Upper lobe of right lung (tissue), 1 donor: ENCODE data around the gene ULK1. TPM values are rescaled to one million over a fixed set of nuclear protein-coding genes. Genes with fewer than 3 reads are reported as not detected.
A peak's percentile ranks its signal among the peaks of the same experiment; 100 is the strongest.

Experiments used
- ATAC-seq: fragments of 200-7000 bp; cut with Tn5 transposase; one replicate; pipeline ENCODE4 v1.9.1; 2020; ENCODE audit warnings: mild to moderate bottlenecking, moderate library complexity
- DNase-seq: peaks from one replicate; pipeline ENCODE4 v3.0.0-alpha.2; 2020
- H3K27ac ChIP-seq: fragments of 200-600 bp; one replicate; pipeline ENCODE4 v1.8.0; 2022
- H3K27me3 ChIP-seq: fragments of 200-600 bp; one replicate; pipeline ENCODE4 v1.8.0; 2022; ENCODE audit warnings: mild to moderate bottlenecking
- H3K36me3 ChIP-seq: fragments of 200-600 bp; one replicate; pipeline ENCODE4 v1.8.0; 2022
- H3K4me1 ChIP-seq: fragments of 200-600 bp; one replicate; pipeline ENCODE4 v1.8.0; 2022
- H3K4me3 ChIP-seq: fragments of 200-600 bp; one replicate; pipeline ENCODE4 v1.8.0; 2022; ENCODE audit warnings: mild to moderate bottlenecking
- H3K9me3 ChIP-seq: fragments of 200-600 bp; one replicate; pipeline ENCODE4 v1.8.0; 2022
- CTCF ChIP-seq: fragments of 200-600 bp; IDR thresholded peaks from one replicate; pipeline ENCODE4 v1.8.0; 2022; ENCODE audit warnings: antibody characterized with exemption
- intact Hi-C: fragments of 100-400 bp; cut with DNase I; formaldehyde crosslinking; loops from one replicate; pipeline ENCODE4 v1.11.0; 2022
- total RNA-seq: library from RNA; stranded (reverse); fragmentation: NEBNext Ultra II Directional; extraction: Animal tissue kit (Norgen Biotek cat#: 25700); gene quantifications from one replicate; pipeline ENCODE4 v1.2.1, GENCODE V29; 2021
- donor health status: DM: no; HTN: yes; CAD: no; lungs with severe emphysema.

The ULK1 gene
- total RNA-seq, 1 donor from 2014 or later: 32.4 TPM

DNA sequence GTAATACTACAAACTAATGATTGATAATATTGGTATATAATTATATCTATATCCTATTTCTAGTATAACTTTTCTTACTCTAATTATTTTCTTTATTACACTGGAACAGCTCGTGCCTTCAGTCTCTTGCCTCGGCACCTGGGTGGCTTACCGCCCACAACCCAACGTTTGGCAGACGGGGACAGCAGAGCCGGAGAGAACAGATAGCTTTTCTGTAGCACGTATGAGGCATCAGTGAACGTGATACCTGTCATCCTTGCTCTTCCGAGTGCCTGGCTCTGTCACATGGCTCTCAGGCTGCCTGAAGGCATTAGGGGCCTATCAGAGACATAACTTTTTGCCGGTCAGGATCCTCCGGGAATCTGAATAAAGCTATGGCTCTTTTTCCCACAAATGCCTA lies 40.1 kb downstream of the ULK1 start:
- TF ChIP-seq CTCF: no peak
- no peak overlapping the region for H3K4me3 ChIP-seq
- H3K36me3 ChIP-seq: peaks cover 35% of the 10 kb centered on the region
- peaks cover 9% of the 10 kb centered on the region for H3K4me1 ChIP-seq
- H3K9me3 ChIP-seq: no peaks in the 10 kb centered on the region
- intact Hi-C loops: no loop called here
- DNase-seq (no peak), ATAC-seq (no peak)
- no peak overlapping the region for H3K27ac ChIP-seq
- H3K27me3 ChIP-seq: no peaks in the 10 kb centered on the region

- no peaks in the 10 kb centered on the region for H3K27me3 ChIP-seq
- H3K27ac ChIP-seq: no peak overlapping the region
- no peak for ATAC-seq
- DNase-seq: no peak
- intact Hi-C loops: no loop called here
- no peaks in the 10 kb centered on the region for H3K4me1 ChIP-seq
- peaks cover 41% of the 10 kb centered on the region for H3K36me3 ChIP-seq
- TF ChIP-seq CTCF: no peak
- H3K4me3 ChIP-seq: no peak overlapping the region
- H3K9me3 ChIP-seq: no peaks in the 10 kb centered on the region
Observed at GRCh38 chr12:131938082-131938481, 43.7 kb downstream of the ULK1 start.

DNA sequence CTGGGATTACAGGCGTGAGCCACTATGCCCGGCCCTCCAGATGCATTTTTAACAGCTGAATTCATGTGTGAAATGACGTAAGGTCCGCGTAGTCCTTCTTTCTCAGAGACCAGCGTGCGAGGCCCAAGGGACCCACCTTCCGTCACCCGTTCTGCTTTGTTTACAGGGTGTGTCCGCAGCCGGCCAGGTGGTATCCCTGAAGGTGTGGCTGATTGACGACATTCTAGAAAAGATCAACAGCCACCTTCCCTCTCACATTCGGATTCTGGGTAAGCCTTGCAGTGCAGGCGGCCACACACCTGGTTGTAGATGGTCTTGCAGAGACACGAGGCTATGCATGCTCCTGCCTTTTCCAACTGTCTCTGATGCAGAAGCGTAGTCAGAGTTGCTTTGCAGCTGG lies 44.6 kb downstream of the ULK1 start:
- H3K9me3 ChIP-seq: no peaks in the 10 kb centered on the region
- DNase-seq (no peak), ATAC-seq (no peak)
- H3K27me3 ChIP-seq: no peaks in the 10 kb centered on the region
- H3K27ac ChIP-seq: no peak overlapping the region
- H3K36me3 ChIP-seq: peaks cover 37% of the 10 kb centered on the region
- no peak overlapping the region for H3K4me3 ChIP-seq
- TF ChIP-seq CTCF: no peak
- no peaks in the 10 kb centered on the region for H3K4me1 ChIP-seq
- intact Hi-C loops: no loop called here

DNA sequence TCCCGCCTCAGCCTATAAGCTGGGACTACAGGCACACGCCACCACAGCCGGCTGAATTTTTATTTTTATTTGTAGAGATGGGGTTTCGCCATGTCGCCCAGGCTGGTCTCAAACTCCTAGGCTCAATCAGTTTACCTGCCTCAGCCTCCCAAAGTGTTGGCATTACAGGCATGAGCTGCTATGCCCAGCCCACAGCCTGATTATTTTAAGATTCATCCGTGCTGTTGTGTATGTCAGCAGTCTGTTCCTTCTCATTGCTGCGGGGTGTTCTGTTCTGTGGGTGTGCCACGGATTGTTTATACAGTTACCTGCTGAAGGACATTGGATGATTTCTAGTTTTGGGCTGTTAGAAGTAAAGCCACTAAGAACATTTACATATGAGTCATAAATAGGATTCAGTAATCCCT lies 45.7 kb downstream of the ULK1 start:
- no peak for TF ChIP-seq CTCF
- Histone ChIP-seq H3K4me3 (no peak overlapping the region), H3K36me3 (peaks cover 27% of the 10 kb centered on the region), H3K27ac (no peak overlapping the region), H3K9me3 (no peaks in the 10 kb centered on the region), H3K27me3 (no peaks in the 10 kb centered on the region), H3K4me1 (no peaks in the 10 kb centered on the region)
- ATAC-seq (no peak), DNase-seq (peak; percentile 10)
- intact Hi-C loops: loop anchor here (5.0 kb wide), 1 partner anchor 43 kb away; no protein-coding TSS in a partner anchor

DNA sequence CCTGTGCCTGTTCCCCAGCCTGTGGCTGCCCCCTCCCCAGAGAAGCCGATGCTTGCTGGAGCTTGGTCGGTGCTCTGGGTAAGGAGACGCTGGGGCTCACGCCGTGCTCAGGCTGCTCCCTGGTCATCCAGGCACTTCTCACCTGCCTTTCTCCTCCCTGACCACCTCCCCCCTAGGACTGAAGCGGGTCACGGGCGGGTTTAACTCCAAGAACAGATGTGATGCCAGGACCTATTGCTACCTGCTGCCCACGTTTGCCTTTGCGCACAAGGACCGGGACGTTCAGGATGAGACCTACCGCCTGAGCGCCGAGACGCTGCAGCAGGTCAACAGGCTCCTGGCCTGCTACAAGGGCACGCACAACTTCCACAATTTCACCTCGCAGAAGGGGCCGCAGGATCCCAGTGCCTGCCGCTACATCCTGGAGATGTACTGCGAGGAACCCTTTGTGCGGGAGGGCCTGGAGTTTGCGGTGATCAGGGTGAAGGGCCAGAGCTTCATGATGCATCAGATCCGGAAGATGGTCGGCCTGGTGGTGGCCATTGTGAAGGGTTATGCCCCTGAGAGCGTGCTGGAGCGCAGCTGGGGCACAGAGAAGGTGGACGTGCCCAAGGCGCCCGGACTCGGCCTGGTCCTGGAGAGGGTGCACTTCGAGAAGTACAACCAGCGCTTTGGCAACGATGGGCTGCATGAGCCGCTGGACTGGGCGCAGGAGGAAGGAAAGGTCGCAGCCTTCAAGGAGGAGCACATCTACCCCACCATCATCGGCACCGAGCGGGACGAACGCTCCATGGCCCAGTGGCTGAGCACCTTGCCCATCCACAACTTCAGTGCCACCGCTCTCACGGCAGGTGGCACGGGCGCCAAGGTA lies 46.9 kb downstream of the ULK1 start:
- no peak overlapping the region for H3K4me3 ChIP-seq
- H3K36me3 ChIP-seq: peaks cover 25% of the 10 kb centered on the region
- intact Hi-C loops: loop anchor here (5.0 kb wide), 1 partner anchor 44 kb away; no protein-coding TSS in a partner anchor
- ATAC-seq: no peak
- H3K27me3 ChIP-seq: no peaks in the 10 kb centered on the region
- no peak for TF ChIP-seq CTCF
- H3K4me1 ChIP-seq: no peaks in the 10 kb centered on the region
- H3K27ac ChIP-seq: no peak overlapping the region
- DNase-seq: peak; percentile 57
- no peaks in the 10 kb centered on the region for H3K9me3 ChIP-seq
